Tibial nerve (tissue), 4 donors: ENCODE data around the gene MBTD1.

Experiments used
- EP300 ChIP-seq, 2 donors: sonication (generic); formaldehyde crosslinking; IDR thresholded peaks; one replicate each; pipeline ENCODE4 v1.6.1; 2017; ENCODE audit warnings: antibody characterized with exemption in 2 of 2, mild to moderate bottlenecking in 1 of 2
- POLR2A ChIP-seq, 2 donors: fragments of 450-650 bp; IDR thresholded peaks; one replicate each; pipeline ENCODE4 v1.6.1; 2017; ENCODE audit warnings: antibody characterized with exemption in 2 of 2, mild to moderate bottlenecking in 2 of 2, moderate library complexity in 2 of 2
- TF ChIP-seq, protein P1 (sequence below), 5 experiments: fragments of 200-600 bp in 3 of 5; fragments of 450-650 bp in 2 of 5; sonication (generic) in 3 of 5; IDR thresholded peaks; one replicate each; pipeline ENCODE4 v1.5.1; 2016 to 2019; ENCODE audit warnings: antibody characterized with exemption in 5 of 5, mild to moderate bottlenecking in 3 of 5, moderate library complexity in 2 of 5

GRCh38 chr17:51272812-51273211 lies 13.0 kb upstream of the MBTD1 start:
- TF ChIP-seq, protein P1, sequence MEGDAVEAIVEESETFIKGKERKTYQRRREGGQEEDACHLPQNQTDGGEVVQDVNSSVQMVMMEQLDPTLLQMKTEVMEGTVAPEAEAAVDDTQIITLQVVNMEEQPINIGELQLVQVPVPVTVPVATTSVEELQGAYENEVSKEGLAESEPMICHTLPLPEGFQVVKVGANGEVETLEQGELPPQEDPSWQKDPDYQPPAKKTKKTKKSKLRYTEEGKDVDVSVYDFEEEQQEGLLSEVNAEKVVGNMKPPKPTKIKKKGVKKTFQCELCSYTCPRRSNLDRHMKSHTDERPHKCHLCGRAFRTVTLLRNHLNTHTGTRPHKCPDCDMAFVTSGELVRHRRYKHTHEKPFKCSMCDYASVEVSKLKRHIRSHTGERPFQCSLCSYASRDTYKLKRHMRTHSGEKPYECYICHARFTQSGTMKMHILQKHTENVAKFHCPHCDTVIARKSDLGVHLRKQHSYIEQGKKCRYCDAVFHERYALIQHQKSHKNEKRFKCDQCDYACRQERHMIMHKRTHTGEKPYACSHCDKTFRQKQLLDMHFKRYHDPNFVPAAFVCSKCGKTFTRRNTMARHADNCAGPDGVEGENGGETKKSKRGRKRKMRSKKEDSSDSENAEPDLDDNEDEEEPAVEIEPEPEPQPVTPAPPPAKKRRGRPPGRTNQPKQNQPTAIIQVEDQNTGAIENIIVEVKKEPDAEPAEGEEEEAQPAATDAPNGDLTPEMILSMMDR (IDR thresholded peaks at IDR 0.05): no peak
- TF ChIP-seq POLR2A (IDR thresholded peaks at IDR 0.05) (no peak), EP300 (IDR thresholded peaks at IDR 0.05) (no peak)
